HS-5 (cell line): ENCODE data around the gene FBXW10B.
"Not testable (repeated sequence)": the region's sequence is repeated elsewhere in the genome, so short reads cannot be mapped to it uniquely, and the experiment has no call there.

ENCODE experiments used
- DNase-seq: peaks from one replicate; pipeline ENCODE4 v3.0.0-alpha.2; 2012; ENCODE audit warnings: low read depth

The FBXW10B gene

DNA sequence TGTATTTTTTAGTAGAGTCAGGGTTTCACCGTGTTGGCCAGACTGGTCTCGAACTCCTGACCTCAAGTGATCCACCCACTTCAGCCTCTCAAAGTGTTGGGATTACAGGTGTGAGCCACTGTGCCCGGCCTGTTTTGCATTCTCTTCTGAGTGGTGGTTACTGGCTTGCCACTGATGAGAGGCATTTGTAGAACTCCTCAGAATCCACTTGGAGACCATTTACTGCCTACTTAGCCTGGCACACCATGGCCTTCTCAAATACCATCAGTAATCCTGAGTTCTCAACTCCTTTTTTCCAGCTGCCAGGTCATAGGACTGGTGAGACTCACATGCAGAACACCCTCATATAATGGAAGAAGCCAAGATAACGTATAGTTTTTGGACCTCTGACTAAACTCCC is 22.5 kb upstream of the FBXW10B start:
- not testable (repeated sequence) for DNase-seq

DNA sequence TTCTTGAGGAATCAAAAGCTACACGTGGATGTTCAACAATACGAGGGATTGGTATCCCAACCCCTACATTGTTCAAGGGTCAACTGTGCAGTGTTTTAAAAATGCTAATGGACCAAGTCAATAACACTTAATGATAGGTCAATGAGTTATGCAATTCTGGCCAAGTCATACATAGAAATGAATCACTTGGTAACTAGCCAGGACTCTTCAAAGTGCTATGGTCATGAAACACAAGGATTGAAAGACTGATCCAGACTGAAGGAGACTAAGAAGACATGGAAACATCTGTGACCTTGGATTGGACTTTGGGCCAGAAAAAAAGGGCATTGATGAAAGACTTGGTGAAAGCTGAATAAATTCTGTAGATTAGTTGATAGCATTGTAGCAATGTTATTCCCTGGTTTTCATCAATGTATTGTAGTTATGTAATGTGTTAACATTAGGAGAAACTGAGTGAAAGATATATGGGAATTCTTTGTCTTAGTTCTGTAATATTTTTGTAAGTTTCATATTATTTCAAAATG is 11.5 kb upstream of the FBXW10B start:
- not testable (repeated sequence) for DNase-seq

GRCh38 chr17:15629991-15630390 is 10.5 kb upstream of the FBXW10B start:
- DNase-seq = not testable (repeated sequence)

GRCh38 chr17:15623661-15624209 is 4.2 kb upstream of the FBXW10B start:
- not testable (repeated sequence) for DNase-seq

GRCh38 chr17:15623255-15623654 is 3.8 kb upstream of the FBXW10B start:
- DNase-seq = not testable (repeated sequence)

- not testable (repeated sequence) for DNase-seq
Measured at GRCh38 chr17:15622124-15622523, 2.6 kb upstream of the FBXW10B start.

DNA sequence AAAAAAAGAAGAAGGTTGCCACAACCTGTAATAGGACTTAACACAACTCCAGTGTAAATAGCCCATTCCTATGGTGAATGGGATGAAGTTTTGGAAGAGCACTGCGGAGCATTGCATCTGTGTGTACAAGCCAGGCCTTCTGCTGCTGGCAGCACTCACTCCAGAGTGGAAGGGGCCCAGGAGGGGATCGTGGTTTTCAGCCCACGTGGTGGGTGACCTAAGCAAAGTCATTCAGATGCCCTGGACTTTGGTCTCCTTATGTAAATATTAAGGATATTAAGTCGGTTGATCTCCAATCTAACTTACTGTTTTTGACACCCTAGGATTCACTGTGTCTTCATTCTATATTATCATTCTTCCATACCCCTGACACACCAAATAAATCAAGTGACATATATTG is 2.7 kb downstream of the FBXW10B start:
- DNase-seq = not testable (repeated sequence)

- not testable (repeated sequence) for DNase-seq
Measured at GRCh38 chr17:15615850-15616249, 3.7 kb downstream of the FBXW10B start.

- not testable (repeated sequence) for DNase-seq
Measured at GRCh38 chr17:15613111-15613510, 6.4 kb downstream of the FBXW10B start.

DNA sequence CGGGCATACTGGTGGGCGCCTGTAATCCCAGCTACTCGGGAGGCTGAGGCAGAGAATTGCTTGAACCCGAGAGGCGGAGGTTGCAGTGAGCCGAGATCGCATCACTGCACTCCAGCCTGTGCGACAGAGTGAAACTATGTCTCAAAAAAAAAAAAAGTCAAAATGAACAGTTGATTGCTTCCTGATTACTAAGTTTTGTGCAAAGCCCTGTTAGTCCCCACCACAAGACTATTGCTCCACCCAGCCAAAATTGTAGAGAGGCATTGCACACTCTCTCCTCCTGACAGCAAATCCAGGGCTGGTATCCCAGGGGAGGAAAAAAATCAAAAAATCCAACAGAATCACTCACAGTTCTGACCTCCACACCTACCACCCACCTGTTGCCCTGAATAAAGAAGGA is 26.5 kb downstream of the FBXW10B start:
- not testable (repeated sequence) for DNase-seq

DNA sequence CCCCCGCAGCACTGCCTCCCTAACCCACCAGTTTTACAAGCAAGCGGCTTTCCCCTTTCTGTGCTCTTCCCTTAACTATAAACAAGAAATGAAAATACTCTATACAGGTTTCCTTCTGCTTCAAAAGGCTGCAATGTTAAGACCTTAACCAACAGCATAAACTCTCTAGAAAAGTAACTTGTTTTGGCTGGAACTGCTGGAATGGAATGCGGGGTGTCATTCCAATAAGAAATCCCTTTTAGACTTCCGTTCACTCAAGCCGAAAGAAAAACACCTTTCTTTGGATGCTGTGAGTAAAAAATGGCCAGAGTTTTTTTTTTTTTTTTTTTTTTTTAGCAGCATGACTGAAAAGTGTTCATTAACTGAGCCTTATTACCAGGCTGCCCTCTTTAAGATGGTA is 27.5 kb downstream of the FBXW10B start:
- not testable (repeated sequence) for DNase-seq

GRCh38 chr17:15590844-15591243 is 28.7 kb downstream of the FBXW10B start:
- DNase-seq = not testable (repeated sequence)

DNA sequence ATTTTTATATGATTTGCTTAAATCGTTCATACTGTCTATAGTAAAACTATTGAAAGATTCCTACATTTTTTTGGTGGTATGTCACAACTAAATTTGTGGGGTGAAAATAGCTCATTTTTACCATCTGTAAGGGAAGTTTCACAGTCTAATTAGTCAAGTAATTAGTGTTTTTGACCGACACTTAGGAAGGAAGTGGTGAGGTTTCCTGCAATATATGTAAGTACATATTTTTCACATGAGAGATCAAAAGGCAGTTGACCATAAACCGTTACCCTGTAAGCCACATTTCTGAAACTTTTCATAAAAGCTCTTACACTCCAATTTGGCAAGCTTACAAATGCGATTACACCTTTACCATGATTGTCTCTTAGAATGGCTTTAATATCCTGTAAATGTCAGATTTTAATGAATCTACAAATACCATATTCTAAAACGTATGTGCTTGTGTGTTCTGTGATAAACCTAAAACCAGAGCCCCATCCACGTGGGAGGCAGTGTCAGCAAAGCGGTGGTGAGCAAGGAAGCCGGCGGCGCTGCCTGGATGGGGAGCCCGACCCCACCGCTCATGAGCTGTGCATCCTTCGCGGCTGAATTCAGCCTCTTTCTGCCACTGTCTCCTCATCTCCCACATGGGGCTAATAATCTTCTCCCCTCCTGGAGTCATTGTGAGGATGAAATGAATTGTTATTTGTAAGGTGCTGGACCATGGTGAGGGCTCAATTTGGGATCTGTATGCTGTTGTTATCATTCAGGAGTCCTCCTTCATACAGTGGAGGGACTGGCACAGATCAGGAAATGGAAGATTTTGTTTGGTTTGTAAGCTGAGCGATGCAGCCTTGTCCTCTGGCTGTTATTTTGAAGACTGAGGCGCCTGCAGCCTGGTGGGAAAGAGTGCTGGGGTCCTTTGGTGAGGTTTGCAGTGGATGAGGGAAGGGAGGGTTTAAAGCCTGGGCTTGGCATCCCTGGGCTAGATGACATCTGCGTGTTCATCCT is 29.7 kb downstream of the FBXW10B start:
- DNase-seq = not testable (repeated sequence)

DNA sequence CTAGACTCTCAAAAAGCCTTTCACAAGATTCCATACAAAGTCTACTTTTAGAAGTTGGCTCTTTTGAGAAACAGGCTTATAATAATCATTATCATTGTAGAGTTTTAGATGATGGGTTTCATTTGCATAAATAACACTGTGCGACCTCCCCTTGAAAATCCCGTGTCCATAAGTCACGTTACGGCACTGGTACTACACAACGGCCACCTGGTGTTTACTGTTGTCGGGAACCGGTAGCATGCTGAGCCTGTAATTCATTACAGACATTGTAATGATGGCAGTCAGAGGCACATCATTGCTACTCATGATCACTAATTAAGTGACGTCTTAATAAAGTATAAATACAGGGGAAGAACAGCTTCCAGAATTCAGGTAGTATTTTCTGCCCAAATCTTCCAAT is 31.5 kb downstream of the FBXW10B start:
- DNase-seq = not testable (repeated sequence)

DNA sequence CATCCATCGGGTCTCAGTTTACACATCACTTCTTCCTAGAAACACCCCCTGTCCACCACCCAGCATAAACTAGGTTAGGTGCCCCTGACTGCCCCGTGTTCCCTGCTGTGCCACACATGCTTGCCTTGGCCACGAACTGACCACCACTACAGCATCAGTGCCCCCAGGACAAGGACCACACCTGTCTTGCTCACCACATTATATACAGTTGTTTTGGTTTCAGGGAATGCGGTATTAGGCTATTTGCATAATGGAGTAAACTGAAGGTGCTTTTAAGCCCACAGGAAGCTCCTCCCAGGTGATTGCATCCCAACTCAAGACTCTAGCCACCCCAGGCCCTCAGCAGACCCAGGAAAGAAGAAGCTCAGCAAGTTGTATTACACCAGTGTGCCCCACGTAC is 36.2 kb downstream of the FBXW10B start:
- DNase-seq = not testable (repeated sequence)

DNA sequence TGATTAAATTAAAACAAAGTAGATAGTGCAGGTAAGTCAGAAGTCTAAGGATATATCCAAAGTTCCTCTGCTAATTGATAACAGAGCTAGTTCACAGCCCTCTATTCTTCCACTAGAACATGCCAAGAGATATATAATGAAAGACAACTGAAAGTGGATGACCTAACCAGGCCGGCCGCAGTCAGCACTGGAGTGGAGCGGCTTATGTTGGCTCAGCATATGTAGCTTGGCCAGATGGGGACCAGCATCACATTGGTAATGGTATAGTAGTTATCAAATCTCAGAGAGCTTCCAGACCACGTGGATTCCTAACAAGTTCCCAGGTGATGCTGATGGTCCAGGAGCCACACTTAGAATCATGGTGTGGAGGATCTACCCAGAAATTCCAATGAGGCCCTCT is 38.0 kb downstream of the FBXW10B start:
- DNase-seq = not testable (repeated sequence)

DNA sequence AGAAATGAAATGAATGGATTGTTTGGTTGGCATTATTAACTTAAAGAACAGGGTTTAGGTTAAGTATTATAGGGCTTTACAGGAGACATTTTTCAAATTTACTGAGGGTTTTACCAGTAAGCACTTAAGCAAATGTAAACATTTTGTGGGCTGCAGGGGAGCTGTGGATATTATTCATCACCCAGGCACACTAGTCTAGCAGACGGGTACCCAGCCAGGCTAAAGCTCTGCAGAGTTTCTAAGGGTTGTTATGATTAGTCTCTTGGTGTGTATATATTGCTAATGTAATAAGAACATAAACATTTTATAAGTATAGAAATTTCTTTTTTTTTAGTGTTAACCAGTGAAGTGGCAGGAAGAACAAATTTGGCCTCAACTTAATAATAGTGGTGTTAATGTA is 42.7 kb downstream of the FBXW10B start:
- not testable (repeated sequence) for DNase-seq

- not testable (repeated sequence) for DNase-seq
Measured at GRCh38 chr17:15574660-15575059, 44.8 kb downstream of the FBXW10B start.

- DNase-seq = not testable (repeated sequence)
Measured at GRCh38 chr17:15573870-15574269, 45.6 kb downstream of the FBXW10B start.
